GM19455 (cell line): ENCODE data around the gene ABCC11.
"Not testable (repeated sequence)": the region's sequence is repeated elsewhere in the genome, so short reads cannot be mapped to it uniquely, and the experiment has no call there.

Experiments
- ATAC-seq: cut with Tn5 transposase; IDR thresholded peaks from one replicate; pipeline ENCODE4 v1.9.1; 2021; ENCODE audit not compliant: unreplicated experiment

ABCC11 gene

GRCh38 chr16:48250520-48251278, 3.4 kb upstream of the ABCC11 start:
- no peak for ATAC-seq

GRCh38 chr16:48246066-48246465, 1.3 kb downstream of the ABCC11 start:
- ATAC-seq: no peak

- no peak for ATAC-seq
Measured at GRCh38 chr16:48244863-48245195, 2.5 kb downstream of the ABCC11 start.

- peak; percentile 98 for ATAC-seq
Measured at GRCh38 chr16:48244080-48244862, 3.1 kb downstream of the ABCC11 start, which contains the start of gene LONP2. Gene LONP2 (plus strand): TSS chr16:48244300. CDS start chr16:48244389, 89 bp downstream.

- not testable (repeated sequence) for ATAC-seq
Measured at GRCh38 chr16:48240147-48240546, 7.2 kb downstream of the ABCC11 start.

GRCh38 chr16:48236286-48236685, 11.1 kb downstream of the ABCC11 start:
- no peak for ATAC-seq

- ATAC-seq: no peak
Measured at GRCh38 chr16:48235556-48236136, 11.7 kb downstream of the ABCC11 start.

GRCh38 chr16:48235058-48235555, 12.2 kb downstream of the ABCC11 start:
- no peak for ATAC-seq

GRCh38 chr16:48234630-48235029, 12.7 kb downstream of the ABCC11 start:
- no peak for ATAC-seq

GRCh38 chr16:48232493-48233040, 14.8 kb downstream of the ABCC11 start:
- no peak for ATAC-seq

GRCh38 chr16:48231727-48232492, 15.4 kb downstream of the ABCC11 start:
- ATAC-seq: no peak

- ATAC-seq: no peak
Measured at GRCh38 chr16:48225456-48225855, 21.9 kb downstream of the ABCC11 start.

- ATAC-seq: no peak
Measured at GRCh38 chr16:48223490-48223889, 23.8 kb downstream of the ABCC11 start.

GRCh38 chr16:48220891-48221290, 26.4 kb downstream of the ABCC11 start:
- ATAC-seq: no peak

- ATAC-seq: no peak
Measured at GRCh38 chr16:48218473-48218872, 28.9 kb downstream of the ABCC11 start.

- no peak for ATAC-seq
Measured at GRCh38 chr16:48217708-48218107, 29.6 kb downstream of the ABCC11 start.

GRCh38 chr16:48215738-48216137, 31.6 kb downstream of the ABCC11 start:
- ATAC-seq: no peak

GRCh38 chr16:48212033-48212432, 35.3 kb downstream of the ABCC11 start:
- no peak for ATAC-seq

- no peak for ATAC-seq
Measured at GRCh38 chr16:48210747-48211146, 36.6 kb downstream of the ABCC11 start.

GRCh38 chr16:48206594-48207242, 40.6 kb downstream of the ABCC11 start:
- ATAC-seq: no peak
